ENCODE results near the gene TRAPPC10. TPM values are rescaled to one million over a fixed set of nuclear protein-coding genes. Genes with fewer than 3 reads are reported as not detected.

Gene TRAPPC10
- total and polyA plus RNA-seq, 9 of the 15 experiments (the other 6 are each of a cell fraction or from before 2014, with no cell fraction given), result 1.1 to 33.8 (median 24.3) TPM

DNA sequence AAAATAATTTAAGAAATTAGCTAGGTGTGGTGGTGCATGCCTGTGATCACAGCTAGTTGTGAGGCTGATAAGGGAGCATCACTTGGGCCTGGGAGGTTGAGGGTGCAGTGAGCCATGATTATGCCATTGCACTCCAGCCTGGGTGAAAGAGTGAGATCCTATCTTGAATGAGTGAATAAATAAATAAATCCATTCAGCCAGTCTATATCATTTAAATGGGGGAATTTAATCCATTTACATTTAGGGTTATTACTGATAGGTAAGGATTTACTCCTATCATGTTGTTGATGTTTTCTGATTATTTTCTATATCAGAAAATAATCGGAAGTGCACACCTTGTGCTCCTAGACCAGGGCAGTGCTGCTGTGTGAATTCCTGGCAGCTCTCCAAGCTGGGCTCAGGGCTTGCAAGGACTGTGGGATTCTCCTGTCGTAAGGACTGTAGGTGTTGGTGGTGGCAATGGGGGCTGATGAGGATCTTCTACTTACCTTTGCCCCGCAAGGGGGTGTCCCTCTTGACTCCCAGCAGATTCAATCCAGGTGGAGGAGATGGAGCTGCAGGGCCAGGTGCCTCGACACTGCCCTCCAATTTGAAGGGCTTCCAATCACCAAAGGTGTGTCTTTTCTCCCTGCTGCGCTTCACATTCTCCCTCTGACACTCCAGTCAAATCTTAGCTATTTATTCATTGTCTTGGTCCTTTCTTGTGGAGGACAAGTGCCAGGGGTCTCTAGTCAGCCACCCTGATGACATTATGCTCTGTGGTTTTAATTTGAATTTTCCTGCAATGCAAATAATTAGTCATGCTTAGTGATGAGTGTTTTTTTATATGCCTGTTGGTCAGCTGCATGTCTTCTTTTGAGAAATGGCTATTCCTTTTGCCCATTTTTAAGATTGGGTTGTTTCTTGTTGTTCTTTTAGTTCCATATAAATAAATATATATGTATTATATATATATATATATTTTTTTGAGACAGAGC is 14.1 kb upstream of the TRAPPC10 start:
- CTCF ChIA-PET (ENCODE audit: low intra/inter-chr PET ratio), result no interaction called here
- no peak overlapping the region for H3K27ac ChIP-seq (ENCODE audit: extremely low read depth, low read depth, low read length)
- BruUV-seq (replicated peaks), result no TSS peak
- DNase-seq (ENCODE audit: extremely low read depth in 1 of 4, low spot score in 3 of 4) (no peak), ATAC-seq (no peak), FAIRE-seq (no peak)
- no peaks in the 10 kb centered on the region; the same call in 1 of the 2 replicates for H4K20me1 ChIP-seq (replicated peaks; ENCODE audit: control insufficient read depth, insufficient read depth, low read length)
- POLR2A ChIA-PET, result interaction anchor here (0.6 to 1.3 kb wide), 4 partner anchors 16 to 405 kb away, joined by 3 to 6 read pairs (median 4); partner anchors contain the start of gene PFKL
- TF ChIP-seq IRF9 (tag; IDR thresholded peaks at IDR 0.05), result no peak
- no peak for TF ChIP-seq TRIM24 (IDR thresholded peaks at IDR 0.05)
- TF ChIP-seq PTBP1 (IDR thresholded peaks at IDR 0.05; ENCODE audit: low read depth, low read length), result no peak
- no peak for TF ChIP-seq ERF (CRISPR knock-in tag; IDR thresholded peaks at IDR 0.05)
- TF ChIP-seq THRA (IDR thresholded peaks at IDR 0.05), result no peak
- no peak for TF ChIP-seq DDX20 (tag; IDR thresholded peaks at IDR 0.05; ENCODE audit: low read depth)
- no peak for TF ChIP-seq HMG20A (CRISPR knock-in tag; conservative IDR thresholded peaks at IDR 0.05)
- TF ChIP-seq RNF2 (IDR thresholded peaks at IDR 0.05), result no peak
- TF ChIP-seq EZH2 (IDR thresholded peaks at IDR 0.05; ENCODE audit: borderline replicate concordance, low read depth, low read length), result no peak
- TF ChIP-seq MCM2 (IDR thresholded peaks at IDR 0.05; ENCODE audit: low read depth), result no peak
- TF ChIP-seq NFIC (IDR thresholded peaks at IDR 0.05), result peak; percentile 65
- no peak for TF ChIP-seq CBX8 (IDR thresholded peaks at IDR 0.05; ENCODE audit: borderline replicate concordance, extremely low read depth, low read depth, low read length, poor library complexity, severe bottlenecking)
- no peak for TF ChIP-seq ZBTB1 (CRISPR knock-in tag; IDR thresholded peaks at IDR 0.05; ENCODE audit: borderline replicate concordance, low read depth)
- TF ChIP-seq ZNF23 (CRISPR knock-in tag; IDR thresholded peaks at IDR 0.05), result no peak
- TF ChIP-seq ZNF507 (tag; conservative IDR thresholded peaks at IDR 0.05), result peak; percentile 90
- no peak for TF ChIP-seq ZHX1 (conservative IDR thresholded peaks at IDR 0.05; ENCODE audit: low read length)
- H2AFZ ChIP-seq (ENCODE audit: low read depth, low read length), result no peak overlapping the region
- no peaks in the 10 kb centered on the region; the same call in 1 of the 2 replicates for H3K9me3 ChIP-seq (replicated peaks; ENCODE audit: control insufficient read depth, insufficient read depth, low read depth, low read length)
- no peak overlapping the region for H3K9ac ChIP-seq (ENCODE audit: insufficient read depth in 1 of 2, low read depth in 2 of 2, low read length in 2 of 2)
- no peaks in the 10 kb centered on the region for H3K79me2 ChIP-seq (ENCODE audit: control insufficient read depth, insufficient read depth, low read length)
- H3K9me1 ChIP-seq (ENCODE audit: control insufficient read depth, insufficient read depth, low read length), result no peaks in the 10 kb centered on the region
- 11% methylated on average over 5 of the region's 5 CpGs for WGBS (ENCODE audit: insufficient coverage, low coverage, missing lambda C conversion rate)
- in situ Hi-C loops (cut with MboI), result no loop called here
- H3K4me3 ChIP-seq, result no peak overlapping the region
- H3K36me3 ChIP-seq (ENCODE audit: control insufficient read depth, insufficient read depth, low read length), result no peaks in the 10 kb centered on the region
- H3K27me3 ChIP-seq (ENCODE audit: control insufficient read depth in 2 of 2, insufficient read depth in 2 of 2, low read length in 2 of 2), result peaks cover 41 to 50% of the 10 kb centered on the region in 2 experiments
- intact Hi-C loops (cut with micrococcal nuclease), result no loop called here
- H3K4me2 ChIP-seq (ENCODE audit: insufficient read depth, low read length), result no peak overlapping the region
- H3K4me1 ChIP-seq (replicated peaks in 1 of 2; ENCODE audit: control insufficient read depth in 2 of 2, insufficient read depth in 2 of 2, low read length in 2 of 2), result peaks cover 0 to 18% of the 10 kb centered on the region in 2 experiments; a peak in 2 of 5 replicates

Data from K562 (cell line).